ENCODE data around the gene CHMP4A.
"Not testable (repeated sequence)": the region's sequence is repeated elsewhere in the genome, so short reads cannot be mapped to it uniquely, and the experiment has no call there.

CHMP4A gene

DNA sequence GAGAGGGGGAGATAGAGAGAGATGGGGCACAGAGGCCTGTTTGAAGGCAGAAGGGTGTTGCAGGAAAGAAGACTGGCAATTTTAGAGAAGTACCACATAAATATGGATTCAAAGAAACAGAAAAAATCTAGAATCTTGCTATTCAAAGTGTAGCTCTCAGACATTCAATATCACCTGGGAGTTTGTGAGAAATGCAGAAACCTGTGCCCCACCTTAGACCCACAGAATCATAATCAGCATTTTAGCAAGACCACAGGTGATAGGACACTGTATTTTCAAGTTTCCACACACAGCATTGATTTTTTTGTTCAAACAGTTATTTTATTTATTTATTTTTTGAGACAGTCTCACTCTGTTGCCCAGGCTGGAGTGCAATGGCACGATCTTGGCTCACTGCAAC is 15.6 kb upstream of the CHMP4A start:
- peaks cover 60% of the 10 kb centered on the region for H3K36me3 ChIP-seq (ENCODE audit: low read depth)
- DNase-seq (ENCODE audit: low spot score) (no peak), ATAC-seq (ENCODE audit: low read depth) (no peak)
- H3K27ac ChIP-seq (ENCODE audit: poor library complexity, severe bottlenecking) = no peak overlapping the region
- H3K9me3 ChIP-seq (ENCODE audit: severe bottlenecking) = no peaks in the 10 kb centered on the region
- TF ChIP-seq, protein P1, sequence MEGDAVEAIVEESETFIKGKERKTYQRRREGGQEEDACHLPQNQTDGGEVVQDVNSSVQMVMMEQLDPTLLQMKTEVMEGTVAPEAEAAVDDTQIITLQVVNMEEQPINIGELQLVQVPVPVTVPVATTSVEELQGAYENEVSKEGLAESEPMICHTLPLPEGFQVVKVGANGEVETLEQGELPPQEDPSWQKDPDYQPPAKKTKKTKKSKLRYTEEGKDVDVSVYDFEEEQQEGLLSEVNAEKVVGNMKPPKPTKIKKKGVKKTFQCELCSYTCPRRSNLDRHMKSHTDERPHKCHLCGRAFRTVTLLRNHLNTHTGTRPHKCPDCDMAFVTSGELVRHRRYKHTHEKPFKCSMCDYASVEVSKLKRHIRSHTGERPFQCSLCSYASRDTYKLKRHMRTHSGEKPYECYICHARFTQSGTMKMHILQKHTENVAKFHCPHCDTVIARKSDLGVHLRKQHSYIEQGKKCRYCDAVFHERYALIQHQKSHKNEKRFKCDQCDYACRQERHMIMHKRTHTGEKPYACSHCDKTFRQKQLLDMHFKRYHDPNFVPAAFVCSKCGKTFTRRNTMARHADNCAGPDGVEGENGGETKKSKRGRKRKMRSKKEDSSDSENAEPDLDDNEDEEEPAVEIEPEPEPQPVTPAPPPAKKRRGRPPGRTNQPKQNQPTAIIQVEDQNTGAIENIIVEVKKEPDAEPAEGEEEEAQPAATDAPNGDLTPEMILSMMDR (IDR thresholded peaks at IDR 0.05; ENCODE audit: poor library complexity, severe bottlenecking) = no peak
- peaks cover 42% of the 10 kb centered on the region for H3K4me1 ChIP-seq (ENCODE audit: insufficient read depth, poor library complexity, severe bottlenecking)
- no peaks in the 10 kb centered on the region for H3K27me3 ChIP-seq (ENCODE audit: insufficient read depth, poor library complexity, severe bottlenecking)
- no peak overlapping the region for H3K4me3 ChIP-seq (ENCODE audit: severe bottlenecking)

- H3K9me3 ChIP-seq (ENCODE audit: severe bottlenecking) = no peaks in the 10 kb centered on the region
- ATAC-seq (ENCODE audit: low read depth) (no peak), DNase-seq (ENCODE audit: low spot score) (no peak)
- peak overlapping the region; percentile 87 for H3K27ac ChIP-seq (ENCODE audit: poor library complexity, severe bottlenecking)
- peaks cover 42% of the 10 kb centered on the region for H3K4me1 ChIP-seq (ENCODE audit: insufficient read depth, poor library complexity, severe bottlenecking)
- peaks cover 67% of the 10 kb centered on the region for H3K36me3 ChIP-seq (ENCODE audit: low read depth)
- H3K27me3 ChIP-seq (ENCODE audit: insufficient read depth, poor library complexity, severe bottlenecking) = no peaks in the 10 kb centered on the region
- H3K4me3 ChIP-seq (ENCODE audit: severe bottlenecking) = no peak overlapping the region
- TF ChIP-seq, protein P1 (IDR thresholded peaks at IDR 0.05; ENCODE audit: poor library complexity, severe bottlenecking) = no peak
Observed at GRCh38 chr14:24226473-24226872, 13.2 kb upstream of the CHMP4A start.

DNA sequence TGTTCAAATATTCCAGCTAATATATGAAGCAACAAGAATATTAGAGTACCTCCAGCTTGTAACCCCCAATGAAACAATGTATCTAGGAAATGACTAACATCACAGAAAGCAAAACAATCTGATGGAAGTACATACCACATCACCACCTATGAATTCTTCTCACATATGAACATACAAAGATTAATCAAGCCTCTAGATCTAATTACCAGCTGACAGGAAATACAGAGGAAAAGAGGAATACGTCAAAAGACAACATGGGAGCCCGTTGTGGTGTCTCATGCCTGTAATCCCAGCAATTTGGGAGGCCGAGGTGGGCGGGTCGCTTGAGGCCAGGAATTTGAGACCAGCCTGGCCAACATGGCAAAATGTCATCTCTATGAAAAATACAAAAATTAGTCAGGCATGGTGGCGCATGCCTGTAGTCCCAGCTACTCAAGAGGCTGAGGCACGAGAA is 11.4 kb upstream of the CHMP4A start:
- Histone ChIP-seq H3K27me3 (ENCODE audit: insufficient read depth, poor library complexity, severe bottlenecking) (no peaks in the 10 kb centered on the region), H3K36me3 (ENCODE audit: low read depth) (peaks cover 71% of the 10 kb centered on the region), H3K9me3 (ENCODE audit: severe bottlenecking) (no peaks in the 10 kb centered on the region), H3K4me3 (ENCODE audit: severe bottlenecking) (no peak overlapping the region), H3K27ac (ENCODE audit: poor library complexity, severe bottlenecking) (peak overlapping the region; percentile 87), H3K4me1 (ENCODE audit: insufficient read depth, poor library complexity, severe bottlenecking) (peaks cover 39% of the 10 kb centered on the region)
- ATAC-seq (ENCODE audit: low read depth) (peak; percentile 98), DNase-seq (ENCODE audit: low spot score) (no peak)
- TF ChIP-seq, protein P1 (IDR thresholded peaks at IDR 0.05; ENCODE audit: poor library complexity, severe bottlenecking) = no peak

DNA sequence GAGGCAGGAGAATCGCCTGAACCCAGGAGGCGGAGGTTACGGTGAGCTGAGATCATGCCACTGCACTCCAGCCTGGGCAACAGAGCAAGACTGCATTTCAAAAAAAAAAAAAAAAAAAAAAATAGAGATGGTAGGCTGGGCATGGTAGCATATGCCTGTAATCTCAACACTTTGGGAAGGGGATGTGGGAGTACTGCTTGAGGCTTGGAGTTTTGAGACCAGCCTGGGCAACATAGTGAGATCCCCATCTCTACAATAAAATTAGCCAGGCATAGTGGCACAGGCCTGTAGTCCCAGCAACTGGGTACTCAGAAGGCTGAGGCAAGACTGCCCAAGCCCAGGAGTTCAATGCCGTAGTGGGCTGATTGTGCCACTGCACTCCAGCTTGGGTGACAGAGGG is 9.7 kb upstream of the CHMP4A start:
- peaks cover 69% of the 10 kb centered on the region for H3K36me3 ChIP-seq (ENCODE audit: low read depth)
- H3K27me3 ChIP-seq (ENCODE audit: insufficient read depth, poor library complexity, severe bottlenecking); DNase-seq (ENCODE audit: low spot score); ATAC-seq (ENCODE audit: low read depth); H3K4me3 ChIP-seq (ENCODE audit: severe bottlenecking); H3K9me3 ChIP-seq (ENCODE audit: severe bottlenecking): not testable (repeated sequence)
- H3K27ac ChIP-seq (ENCODE audit: poor library complexity, severe bottlenecking) = peak overlapping the region; percentile 87
- peaks cover 35% of the 10 kb centered on the region for H3K4me1 ChIP-seq (ENCODE audit: insufficient read depth, poor library complexity, severe bottlenecking)

DNA sequence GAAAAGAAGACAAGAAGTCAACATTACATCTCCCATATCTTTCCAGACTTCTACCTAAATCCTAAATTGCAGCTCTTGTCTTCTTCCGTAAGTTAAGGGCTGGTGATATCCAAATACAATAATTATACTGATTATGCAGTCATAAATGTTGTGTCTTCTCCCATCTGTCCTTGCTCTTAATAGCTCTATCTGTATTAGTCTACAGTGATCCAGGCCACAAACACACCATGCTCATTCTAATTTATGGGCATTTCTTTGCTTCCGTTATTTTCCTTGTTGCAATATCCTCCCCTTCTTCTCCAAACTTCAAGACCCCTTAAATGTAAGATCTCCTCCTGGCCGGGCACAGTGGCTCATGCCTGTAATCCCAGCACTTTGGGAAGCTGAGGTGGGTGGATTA is 6.2 kb upstream of the CHMP4A start:
- no peaks in the 10 kb centered on the region for H3K27me3 ChIP-seq (ENCODE audit: insufficient read depth, poor library complexity, severe bottlenecking)
- ATAC-seq (ENCODE audit: low read depth) (no peak), DNase-seq (ENCODE audit: low spot score) (no peak)
- H3K4me1 ChIP-seq (ENCODE audit: insufficient read depth, poor library complexity, severe bottlenecking) = peaks cover 14% of the 10 kb centered on the region
- no peak overlapping the region for H3K27ac ChIP-seq (ENCODE audit: poor library complexity, severe bottlenecking)
- TF ChIP-seq, protein P1 (IDR thresholded peaks at IDR 0.05; ENCODE audit: poor library complexity, severe bottlenecking) = no peak
- H3K36me3 ChIP-seq (ENCODE audit: low read depth) = peaks cover 56% of the 10 kb centered on the region
- no peaks in the 10 kb centered on the region for H3K9me3 ChIP-seq (ENCODE audit: severe bottlenecking)
- H3K4me3 ChIP-seq (ENCODE audit: severe bottlenecking) = no peak overlapping the region
